Measurements from ENCODE around the gene ALDH2. TPM values are rescaled to one million over a fixed set of nuclear protein-coding genes. Genes with fewer than 3 reads are reported as not detected.

Gene ALDH2
- total RNA-seq, 2 donors from 2014 or later, result 48.8 to 57.3 TPM

GRCh38 chr12:111864913-111865312 lies 98.2 kb downstream of the ALDH2 start:
- Histone ChIP-seq H3K4me3 (no peak overlapping the region), H3K27ac (no peak overlapping the region), H3K27me3 (no peaks in the 10 kb centered on the region), H3K36me3 (replicated peaks in 1 of 2; ENCODE audit: insufficient read depth in 1 of 2, low read depth in 2 of 2) (peaks cover 0 to 18% of the 10 kb centered on the region in 2 donors), H3K4me1 (no peaks in the 10 kb centered on the region), H3K9me3 (no peaks in the 10 kb centered on the region)
- intact Hi-C loops (cut with DNase I), result no loop called here
- ATAC-seq (no peak), DNase-seq (no peak)
- TF ChIP-seq, protein P1, sequence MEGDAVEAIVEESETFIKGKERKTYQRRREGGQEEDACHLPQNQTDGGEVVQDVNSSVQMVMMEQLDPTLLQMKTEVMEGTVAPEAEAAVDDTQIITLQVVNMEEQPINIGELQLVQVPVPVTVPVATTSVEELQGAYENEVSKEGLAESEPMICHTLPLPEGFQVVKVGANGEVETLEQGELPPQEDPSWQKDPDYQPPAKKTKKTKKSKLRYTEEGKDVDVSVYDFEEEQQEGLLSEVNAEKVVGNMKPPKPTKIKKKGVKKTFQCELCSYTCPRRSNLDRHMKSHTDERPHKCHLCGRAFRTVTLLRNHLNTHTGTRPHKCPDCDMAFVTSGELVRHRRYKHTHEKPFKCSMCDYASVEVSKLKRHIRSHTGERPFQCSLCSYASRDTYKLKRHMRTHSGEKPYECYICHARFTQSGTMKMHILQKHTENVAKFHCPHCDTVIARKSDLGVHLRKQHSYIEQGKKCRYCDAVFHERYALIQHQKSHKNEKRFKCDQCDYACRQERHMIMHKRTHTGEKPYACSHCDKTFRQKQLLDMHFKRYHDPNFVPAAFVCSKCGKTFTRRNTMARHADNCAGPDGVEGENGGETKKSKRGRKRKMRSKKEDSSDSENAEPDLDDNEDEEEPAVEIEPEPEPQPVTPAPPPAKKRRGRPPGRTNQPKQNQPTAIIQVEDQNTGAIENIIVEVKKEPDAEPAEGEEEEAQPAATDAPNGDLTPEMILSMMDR (IDR thresholded peaks at IDR 0.05), result no peak
- TF ChIP-seq POLR2A (IDR thresholded peaks at IDR 0.05), result no peak
- 87 to 92% methylated on average over 1 of the region's 1 CpG for WGBS, 2 donors

Small RNAs within 50 kb of the gene (microRNA-seq; reads per million reads assigned to microRNA genes)
- gene MIR6761 (ENCODE audit: borderline number of aligned reads in 2 of 2, borderline replicate concordance in 2 of 2), result 0 reads per million in 2 donors

Small RNAs within 50 kb of the gene (small RNA-seq; reads per million reads assigned to genes)
- gene MIR6761, result 0.66 reads per million, percentile 12 among the genes with 10 or more reads in this experiment

Other genes starting within 250 kb of the ALDH2 start
- 10 to 100 TPM; 37.1 to 55.4 TPM for gene ATXN2, start 167.6 kb upstream of the ALDH2 start, total RNA-seq
- 1 to 10 TPM; 5.6 to 8.8 TPM for gene BRAP, start 81.0 kb upstream of the ALDH2 start, total RNA-seq
- gene ACAD10, start 80.9 kb upstream of the ALDH2 start, total RNA-seq, result 10 to 100 TPM; 20.8 to 35.3 TPM
- gene MAPKAPK5, start 75.3 kb downstream of the ALDH2 start, total RNA-seq, result 10 to 100 TPM; 17.1 to 43.2 TPM
- gene TMEM116, start 246.2 kb downstream of the ALDH2 start, total RNA-seq, result 1 to 10 TPM; 4.6 to 8.0 TPM
- 10 to 100 TPM; 42.5 to 50.8 TPM for gene ERP29, start 246.5 kb downstream of the ALDH2 start, total RNA-seq